ENCODE results near the gene DGKG.
A peak's percentile ranks its signal among the peaks of the same experiment; 100 is the strongest.

Gene DGKG

DNA sequence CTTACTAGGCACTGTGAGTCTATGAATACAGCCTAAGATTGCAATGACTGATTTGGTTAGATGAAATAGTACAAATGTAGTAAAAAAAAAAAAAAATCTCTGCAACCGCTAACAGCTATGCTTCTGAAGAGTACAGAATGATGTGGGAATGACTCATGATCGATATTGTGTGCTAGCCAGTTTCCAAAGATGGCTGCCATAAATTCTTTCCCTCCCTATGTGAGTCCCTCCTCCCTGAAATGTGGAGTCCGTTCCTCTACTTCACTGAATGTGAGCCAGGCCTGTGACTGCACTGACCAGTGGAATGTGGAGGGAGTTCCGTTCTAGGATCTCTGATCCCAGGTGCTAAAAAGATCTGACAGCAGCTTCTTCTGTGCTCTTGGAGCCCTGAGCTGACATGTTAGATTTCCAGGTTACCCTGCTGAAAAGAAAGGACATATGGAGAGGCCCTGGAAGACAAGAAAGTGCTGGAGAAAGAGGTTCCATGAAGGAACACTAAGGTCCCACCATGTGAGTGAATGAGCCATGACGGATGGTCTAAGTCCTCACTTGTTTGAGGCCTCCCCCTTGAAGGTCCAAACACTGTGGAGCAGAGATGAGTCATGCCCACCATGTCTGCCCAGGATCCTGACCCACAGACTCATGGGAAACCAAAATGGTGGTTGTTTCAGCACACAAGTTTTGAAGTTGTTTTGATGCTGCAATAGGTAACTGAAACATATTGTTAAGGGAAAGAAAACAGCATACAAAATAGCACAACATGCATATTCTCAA lies 46.3 kb downstream of the DGKG start:
- no peak overlapping the region for H3K4me3 ChIP-seq (ENCODE audit: low read length)
- no peak for DNase-seq (ENCODE audit: low read depth)
- TF ChIP-seq CTCF (conservative IDR thresholded peaks at IDR 0.05; ENCODE audit: low read depth, low read length): no peak

DNA sequence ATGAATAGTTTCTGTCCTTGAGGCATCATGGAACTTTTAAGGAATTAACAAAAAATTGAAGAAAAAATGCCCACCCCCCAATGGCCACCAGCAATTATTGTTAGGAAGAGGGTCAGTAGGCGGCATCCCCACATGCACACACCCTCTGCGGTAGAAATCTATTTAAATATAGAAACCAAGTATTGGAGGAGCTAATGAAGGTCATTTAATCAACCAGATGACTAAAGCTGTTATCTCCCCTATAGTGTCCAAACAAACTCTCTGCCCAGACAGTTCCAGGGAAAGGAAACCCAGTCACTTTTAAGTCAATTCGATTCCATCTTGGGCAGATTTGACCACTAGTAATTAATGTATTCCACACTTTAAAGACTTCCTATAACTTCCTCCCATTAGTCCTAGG lies 47.1 kb downstream of the DGKG start:
- no peak for DNase-seq (ENCODE audit: low read depth)
- H3K4me3 ChIP-seq (ENCODE audit: low read length): no peak overlapping the region
- TF ChIP-seq CTCF (conservative IDR thresholded peaks at IDR 0.05; ENCODE audit: low read depth, low read length): no peak

DNA sequence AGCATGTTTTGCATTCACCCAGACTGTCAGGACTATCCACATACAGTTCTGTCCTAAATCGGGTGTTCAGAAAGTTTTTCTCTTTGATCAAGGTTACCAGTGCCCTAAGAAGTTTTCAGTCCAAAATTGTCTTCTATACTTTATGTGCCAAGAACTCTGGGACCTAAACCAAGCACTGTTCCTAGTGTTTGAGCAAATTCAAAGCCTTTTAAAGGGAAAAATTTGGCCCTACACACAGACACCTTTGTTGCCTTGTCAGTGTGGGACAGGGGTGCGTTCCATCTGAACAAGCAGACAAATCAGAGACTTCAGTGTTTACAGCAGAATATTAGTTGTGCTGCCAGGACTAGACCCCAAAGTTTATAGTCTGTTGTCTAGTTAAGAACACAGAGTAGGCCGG lies 50.6 kb downstream of the DGKG start:
- DNase-seq (ENCODE audit: low read depth): no peak
- TF ChIP-seq CTCF (conservative IDR thresholded peaks at IDR 0.05; ENCODE audit: low read depth, low read length): no peak
- H3K4me3 ChIP-seq (ENCODE audit: low read length): no peak overlapping the region

- H3K4me3 ChIP-seq (ENCODE audit: low read length): no peak overlapping the region
- no peak for DNase-seq (ENCODE audit: low read depth)
- TF ChIP-seq CTCF (conservative IDR thresholded peaks at IDR 0.05; ENCODE audit: low read depth, low read length): no peak
Observed at GRCh38 chr3:186308549-186308948, 53.5 kb downstream of the DGKG start.

GRCh38 chr3:186307594-186308221 lies 54.3 kb downstream of the DGKG start:
- no peak overlapping the region for H3K4me3 ChIP-seq (ENCODE audit: low read length)
- peak; percentile 20 for DNase-seq (ENCODE audit: low read depth)
- no peak for TF ChIP-seq CTCF (conservative IDR thresholded peaks at IDR 0.05; ENCODE audit: low read depth, low read length)

- no peak overlapping the region for H3K4me3 ChIP-seq (ENCODE audit: low read length)
- no peak for DNase-seq (ENCODE audit: low read depth)
Observed at GRCh38 chr3:186305286-186305685, 56.7 kb downstream of the DGKG start.

More at GRCh38 chr3:186305286-186305685, 56.7 kb downstream of the DGKG start:
- no peak for TF ChIP-seq CTCF (conservative IDR thresholded peaks at IDR 0.05; ENCODE audit: low read depth, low read length)

All from retinal pigment epithelial cell (primary cell).